GM18861 (cell line): Measurements from ENCODE around the gene CTNNA1.
"Not testable (repeated sequence)": the region's sequence is repeated elsewhere in the genome, so short reads cannot be mapped to it uniquely, and the experiment has no call there.

Experiments
- ATAC-seq: cut with Tn5 transposase; IDR thresholded peaks from one replicate; pipeline ENCODE4 v1.9.1; 2021; ENCODE audit not compliant: unreplicated experiment

CTNNA1 gene

GRCh38 chr5:138805096-138805495, 51.9 kb downstream of the CTNNA1 start:
- ATAC-seq, result no peak

DNA sequence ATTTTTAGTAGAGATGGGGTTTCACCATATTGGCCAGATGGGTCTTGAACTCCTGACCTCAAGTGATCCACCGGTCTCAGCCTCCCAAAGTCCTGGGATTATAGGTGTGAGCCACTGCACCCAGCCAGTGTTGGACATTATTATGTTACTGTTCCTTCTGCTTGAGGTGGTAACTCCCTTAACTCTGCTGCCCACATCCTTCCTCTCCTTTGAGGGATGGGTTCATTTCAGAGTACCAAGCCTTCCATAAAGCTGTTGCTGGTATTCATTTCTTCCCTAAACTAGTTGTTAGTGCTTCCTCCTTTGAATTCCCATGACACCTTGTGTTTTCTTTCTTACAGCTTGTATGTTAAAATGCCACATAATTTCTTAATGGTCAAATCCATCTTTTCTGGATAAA, 54.0 kb downstream of the CTNNA1 start:
- no peak for ATAC-seq

- no peak for ATAC-seq
Measured at GRCh38 chr5:138809391-138809790, 56.2 kb downstream of the CTNNA1 start.

- ATAC-seq, result not testable (repeated sequence)
Measured at GRCh38 chr5:138810861-138811260, 57.6 kb downstream of the CTNNA1 start.

DNA sequence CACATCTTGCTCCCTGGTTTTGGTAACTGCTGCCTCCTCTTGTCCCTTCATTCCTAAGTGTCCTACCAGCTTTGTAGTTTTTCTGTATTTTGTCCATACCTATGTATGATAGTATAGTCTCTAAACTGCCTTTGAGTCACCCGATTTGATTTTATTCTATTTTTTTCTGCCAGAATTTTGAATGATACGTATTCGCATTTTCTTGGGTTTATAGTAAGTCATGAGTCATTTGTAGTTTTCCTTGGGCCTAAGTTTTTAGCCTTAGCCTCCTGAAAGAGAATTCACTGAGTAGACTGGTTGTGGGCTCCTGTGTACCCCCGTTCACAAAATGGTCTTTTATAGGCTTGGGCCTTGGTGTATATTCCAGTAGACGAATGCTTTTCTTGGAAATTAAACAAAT, 62.3 kb downstream of the CTNNA1 start:
- no peak for ATAC-seq

- ATAC-seq, result no peak
Measured at GRCh38 chr5:138817241-138817640, 64.0 kb downstream of the CTNNA1 start.

DNA sequence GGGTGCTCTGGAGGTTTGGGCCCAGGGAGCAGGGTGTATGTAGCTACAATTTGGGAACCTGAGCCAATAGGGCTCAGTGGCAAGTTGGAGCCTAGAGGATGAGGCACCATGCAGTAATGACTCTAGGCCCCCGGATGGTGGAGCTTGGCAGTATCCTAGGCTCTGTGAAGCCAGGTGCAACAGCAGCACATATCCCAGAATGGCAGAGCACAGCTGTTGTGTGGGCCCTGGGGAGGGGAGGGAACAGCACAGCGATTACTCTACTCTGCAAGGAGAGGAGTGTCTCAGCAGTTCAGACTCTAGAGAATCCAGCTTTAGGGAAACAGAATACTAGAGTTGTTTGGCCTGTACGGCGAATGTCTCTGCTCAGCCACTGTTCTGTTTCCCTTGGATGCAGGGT, 65.9 kb downstream of the CTNNA1 start:
- ATAC-seq, result no peak

DNA sequence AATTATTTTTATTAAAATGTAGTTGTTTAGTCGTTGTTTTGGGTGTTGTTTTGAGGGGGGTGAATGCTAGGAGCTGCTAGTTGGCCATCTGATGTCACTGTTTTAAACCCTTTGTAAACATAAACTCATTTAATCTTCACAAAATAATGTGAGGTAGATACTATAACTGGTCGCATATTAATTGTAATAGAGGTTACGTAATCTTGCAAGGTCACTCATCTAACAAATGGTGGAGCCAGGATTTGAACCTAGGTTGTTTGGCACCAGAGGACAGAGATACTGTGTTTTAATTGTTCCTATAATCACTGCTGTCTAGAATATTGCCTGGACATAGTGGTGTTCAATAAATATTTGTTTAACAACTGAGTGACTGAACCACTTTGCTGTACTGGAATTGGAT, 67.5 kb downstream of the CTNNA1 start:
- ATAC-seq, result no peak

- ATAC-seq, result no peak
Measured at GRCh38 chr5:138824516-138824915, 71.3 kb downstream of the CTNNA1 start.

- ATAC-seq, result no peak
Measured at GRCh38 chr5:138824924-138825863, 72.0 kb downstream of the CTNNA1 start.

DNA sequence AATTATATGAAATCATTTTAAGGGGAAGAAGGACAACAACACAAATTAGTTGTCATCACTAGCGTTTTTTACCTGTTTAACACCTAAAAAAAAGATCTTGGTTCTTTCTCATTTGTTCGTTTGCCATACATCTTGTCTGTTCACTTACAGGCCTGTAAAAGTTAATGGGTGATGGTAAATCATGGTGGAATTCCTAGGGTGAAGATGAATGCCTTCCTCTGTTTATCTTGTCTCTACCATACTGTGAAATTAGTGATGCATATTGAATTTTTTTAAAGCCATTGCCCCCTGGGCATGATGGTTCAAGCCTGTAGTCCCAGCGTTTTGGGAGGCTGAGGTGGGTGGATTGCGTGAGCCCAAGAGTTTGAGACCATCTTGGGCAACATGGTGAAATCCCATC, 75.3 kb downstream of the CTNNA1 start:
- no peak for ATAC-seq

GRCh38 chr5:138829341-138829740, 76.1 kb downstream of the CTNNA1 start:
- ATAC-seq, result no peak

DNA sequence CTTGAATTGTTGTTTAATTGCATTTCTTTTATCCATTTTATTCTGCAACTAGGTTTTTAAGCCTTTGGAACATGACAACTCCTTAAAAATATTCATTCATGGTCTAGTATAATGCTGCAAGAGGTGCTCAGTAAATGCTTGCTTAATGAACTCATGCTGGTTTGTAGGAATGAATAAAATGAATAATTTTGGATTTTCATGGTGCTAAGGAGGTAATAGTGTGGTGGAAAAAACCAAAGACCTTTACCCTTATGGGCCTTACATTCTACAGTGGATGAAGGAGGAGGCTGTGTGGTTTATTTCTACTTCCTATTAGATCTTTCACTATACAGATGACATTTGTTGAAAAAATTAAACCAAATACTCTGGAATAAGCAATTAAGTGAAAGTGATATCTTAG, 78.5 kb downstream of the CTNNA1 start:
- no peak for ATAC-seq

DNA sequence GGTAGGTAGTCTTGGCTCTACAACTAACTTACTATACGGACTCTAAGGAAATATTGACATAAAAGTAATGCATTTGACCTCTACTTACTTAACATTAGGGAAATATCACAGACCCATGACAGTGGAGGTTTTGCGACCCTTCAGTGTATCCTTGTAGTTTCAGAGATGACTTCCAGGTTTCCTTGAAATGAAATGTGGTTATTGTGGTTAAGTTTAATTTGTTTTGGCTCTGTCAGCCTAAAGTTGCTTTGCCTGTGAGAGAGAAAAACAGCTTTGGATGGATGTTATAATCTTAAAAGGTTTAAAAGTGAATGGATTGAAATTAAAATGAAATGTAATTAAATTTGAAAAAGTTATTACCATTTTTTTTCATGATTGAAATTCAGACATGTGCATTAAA, 79.0 kb downstream of the CTNNA1 start:
- ATAC-seq, result no peak

DNA sequence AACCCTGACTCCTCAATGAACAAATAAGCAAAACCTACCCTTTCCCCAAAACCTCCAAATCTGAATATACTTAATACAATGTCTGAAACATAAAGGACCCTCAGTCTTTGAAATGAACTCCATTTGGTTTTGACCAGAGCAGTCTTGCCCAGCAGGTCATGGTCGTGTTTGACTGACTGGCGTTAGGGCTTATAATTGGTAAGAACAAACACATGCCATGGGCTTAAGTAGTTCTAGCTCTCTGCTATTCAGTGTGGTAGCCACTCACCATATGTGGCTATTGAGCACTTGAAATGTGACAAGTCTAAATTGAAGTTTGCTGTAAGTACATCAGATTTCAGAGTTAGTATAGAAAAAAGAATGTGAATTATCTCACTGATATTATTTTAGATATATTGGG, 79.9 kb downstream of the CTNNA1 start:
- no peak for ATAC-seq

- ATAC-seq, result no peak
Measured at GRCh38 chr5:138833726-138834480, 80.7 kb downstream of the CTNNA1 start.

- not testable (repeated sequence) for ATAC-seq
Measured at GRCh38 chr5:138834853-138835252, 81.6 kb downstream of the CTNNA1 start.

- no peak for ATAC-seq
Measured at GRCh38 chr5:138837160-138837559, 83.9 kb downstream of the CTNNA1 start.

DNA sequence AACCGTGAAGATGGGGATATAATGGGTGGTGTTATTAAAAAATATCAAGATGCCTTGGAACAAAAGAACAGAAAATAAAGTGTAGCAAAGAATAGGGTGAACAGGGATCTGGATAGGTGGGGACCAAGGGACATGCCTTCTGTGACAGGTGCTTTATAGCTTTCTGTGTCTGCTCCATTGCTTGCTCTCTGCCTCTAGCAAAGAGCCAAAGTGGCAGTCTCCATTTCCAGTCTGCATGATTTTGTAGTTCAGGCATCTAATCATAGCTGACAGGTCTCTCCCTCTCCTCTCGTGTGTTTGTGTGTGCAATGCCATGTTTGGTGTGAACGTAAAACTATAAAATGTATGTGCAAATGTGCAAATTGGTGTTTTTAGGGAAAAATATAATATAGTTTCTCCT, 86.9 kb downstream of the CTNNA1 start:
- no peak for ATAC-seq

DNA sequence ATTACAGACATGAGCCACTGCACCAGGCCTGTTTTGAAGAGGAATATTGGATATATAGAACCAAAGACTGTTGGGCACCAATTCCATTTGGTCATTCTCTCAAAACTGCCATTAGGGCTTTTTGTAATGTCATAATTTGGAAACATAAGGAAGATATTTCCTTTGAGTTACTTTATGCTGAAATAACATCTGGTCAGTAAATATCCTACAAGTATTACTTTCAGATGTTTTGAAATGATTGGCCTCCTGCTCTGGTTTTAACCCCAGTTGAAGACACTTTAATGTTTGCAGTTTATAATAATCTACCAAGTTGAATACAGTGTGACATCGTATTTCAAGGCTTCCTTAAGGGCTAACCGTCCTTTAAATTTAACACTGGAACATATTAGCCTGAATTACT, 88.3 kb downstream of the CTNNA1 start:
- ATAC-seq, result no peak

GRCh38 chr5:138843316-138844124, 90.3 kb downstream of the CTNNA1 start:
- ATAC-seq, result no peak
